ENCODE measurements around the gene ADAM21.

DNA sequence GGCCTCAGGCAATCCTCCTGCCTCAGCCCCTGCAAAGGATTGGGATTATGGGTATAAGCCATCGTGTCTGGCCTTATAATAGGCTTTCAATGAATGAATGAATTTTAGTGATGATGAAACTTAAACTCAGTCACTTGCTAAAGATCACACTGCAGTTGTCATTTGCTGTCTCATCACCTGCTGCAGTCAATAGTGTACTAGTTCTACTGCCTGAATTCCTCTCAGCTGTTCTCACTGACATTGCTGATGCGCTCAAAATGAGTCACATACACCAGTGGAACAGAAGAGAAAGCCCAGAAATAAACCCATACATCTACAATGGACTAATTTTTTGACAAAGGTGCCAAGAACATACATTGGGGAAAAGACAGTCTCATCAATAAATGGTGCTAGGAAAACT, 29.4 kb upstream of the ADAM21 start:
- no peak for TF ChIP-seq EZH2 (IDR thresholded peaks at IDR 0.05; ENCODE audit: borderline replicate concordance, low read length)
- TF ChIP-seq, protein P1, sequence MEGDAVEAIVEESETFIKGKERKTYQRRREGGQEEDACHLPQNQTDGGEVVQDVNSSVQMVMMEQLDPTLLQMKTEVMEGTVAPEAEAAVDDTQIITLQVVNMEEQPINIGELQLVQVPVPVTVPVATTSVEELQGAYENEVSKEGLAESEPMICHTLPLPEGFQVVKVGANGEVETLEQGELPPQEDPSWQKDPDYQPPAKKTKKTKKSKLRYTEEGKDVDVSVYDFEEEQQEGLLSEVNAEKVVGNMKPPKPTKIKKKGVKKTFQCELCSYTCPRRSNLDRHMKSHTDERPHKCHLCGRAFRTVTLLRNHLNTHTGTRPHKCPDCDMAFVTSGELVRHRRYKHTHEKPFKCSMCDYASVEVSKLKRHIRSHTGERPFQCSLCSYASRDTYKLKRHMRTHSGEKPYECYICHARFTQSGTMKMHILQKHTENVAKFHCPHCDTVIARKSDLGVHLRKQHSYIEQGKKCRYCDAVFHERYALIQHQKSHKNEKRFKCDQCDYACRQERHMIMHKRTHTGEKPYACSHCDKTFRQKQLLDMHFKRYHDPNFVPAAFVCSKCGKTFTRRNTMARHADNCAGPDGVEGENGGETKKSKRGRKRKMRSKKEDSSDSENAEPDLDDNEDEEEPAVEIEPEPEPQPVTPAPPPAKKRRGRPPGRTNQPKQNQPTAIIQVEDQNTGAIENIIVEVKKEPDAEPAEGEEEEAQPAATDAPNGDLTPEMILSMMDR (conservative IDR thresholded peaks at IDR 0.05 in 1 of 2, IDR thresholded peaks at IDR 0.05 in 1 of 2; ENCODE audit: extremely low read depth in 1 of 2, insufficient read depth in 1 of 2, low read depth in 1 of 2, low read length in 2 of 2), result no peak
